Measurements from ENCODE around the gene FER.

Gene FER

DNA sequence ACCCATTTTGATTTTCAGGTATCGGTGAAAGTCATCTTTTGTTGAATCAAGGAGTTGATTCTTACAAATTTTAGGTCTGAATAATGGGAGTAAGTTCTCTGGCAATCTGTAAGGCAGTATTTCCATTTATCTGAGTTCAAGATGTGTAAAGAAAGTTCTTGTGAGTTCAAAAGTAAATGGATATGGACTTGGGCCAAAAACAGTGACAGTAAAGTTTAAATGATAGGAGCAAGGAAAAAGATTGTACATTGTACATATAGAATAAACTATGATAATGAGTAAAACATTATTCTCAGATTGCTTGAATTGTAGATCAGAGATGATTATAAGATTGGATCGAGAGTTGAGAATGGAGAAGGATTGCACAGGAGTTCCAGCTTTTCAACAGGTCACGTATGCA is 332.8 kb downstream of the FER start:
- TF ChIP-seq SPI1 (IDR thresholded peaks at IDR 0.05; ENCODE audit: borderline replicate concordance, low read depth) (no peak), POLR2AphosphoS5 (IDR thresholded peaks at IDR 0.05; ENCODE audit: low read depth) (no peak), CTCF (IDR thresholded peaks at IDR 0.05; ENCODE audit: insufficient read depth, low read length) (no peak)
- Histone ChIP-seq H3K27ac (replicated peaks) (no peak overlapping the region), H3K4me3 (replicated peaks; ENCODE audit: insufficient read depth, low read length) (no peak overlapping the region), H3K27me3 (ENCODE audit: insufficient read depth, poor library complexity, severe bottlenecking) (no peaks in the 10 kb centered on the region)
- DNase-seq (ENCODE audit: low read depth in 1 of 2, low spot score in 1 of 2), result no peak

GRCh38 chr5:109080896-109081295 is 333.2 kb downstream of the FER start:
- DNase-seq (ENCODE audit: low read depth in 1 of 2, low spot score in 1 of 2), result no peak
- no peak for TF ChIP-seq GABPA (IDR thresholded peaks at IDR 0.05; ENCODE audit: low read depth)
- TF ChIP-seq SPI1 (IDR thresholded peaks at IDR 0.05; ENCODE audit: borderline replicate concordance, low read depth), result peak; percentile 45; the same call in 1 of the 2 replicates
- H3K4me3 ChIP-seq (replicated peaks; ENCODE audit: insufficient read depth, low read length), result no peak overlapping the region

DNA sequence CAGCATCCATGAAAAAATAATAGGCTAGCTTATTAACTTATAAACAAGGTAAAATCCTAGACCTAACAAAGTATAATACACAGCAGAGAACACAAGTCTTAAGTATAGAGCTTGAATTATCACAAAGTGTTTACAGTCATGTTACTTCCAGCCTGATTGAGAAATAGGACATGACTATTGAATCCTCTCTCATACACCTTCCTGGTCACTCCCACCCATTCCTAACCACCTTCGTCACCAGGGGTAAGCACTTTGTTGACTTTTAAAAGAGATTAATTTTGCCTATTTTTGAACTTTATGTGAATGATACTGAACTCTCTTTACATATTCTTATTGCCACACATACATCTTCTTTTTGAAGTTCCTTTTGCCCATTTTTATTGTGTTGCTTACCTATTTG is 336.2 kb downstream of the FER start:
- Histone ChIP-seq H3K27me3 (ENCODE audit: insufficient read depth, poor library complexity, severe bottlenecking) (no peaks in the 10 kb centered on the region), H3K27ac (replicated peaks) (no peak overlapping the region), H3K4me3 (replicated peaks; ENCODE audit: insufficient read depth, low read length) (no peak overlapping the region)
- no peak for TF ChIP-seq GABPA (IDR thresholded peaks at IDR 0.05; ENCODE audit: low read depth)
- no peak for TF ChIP-seq SPI1 (IDR thresholded peaks at IDR 0.05; ENCODE audit: borderline replicate concordance, low read depth)
- no peak for TF ChIP-seq CTCF (IDR thresholded peaks at IDR 0.05; ENCODE audit: insufficient read depth, low read length)
- TF ChIP-seq, protein P1, sequence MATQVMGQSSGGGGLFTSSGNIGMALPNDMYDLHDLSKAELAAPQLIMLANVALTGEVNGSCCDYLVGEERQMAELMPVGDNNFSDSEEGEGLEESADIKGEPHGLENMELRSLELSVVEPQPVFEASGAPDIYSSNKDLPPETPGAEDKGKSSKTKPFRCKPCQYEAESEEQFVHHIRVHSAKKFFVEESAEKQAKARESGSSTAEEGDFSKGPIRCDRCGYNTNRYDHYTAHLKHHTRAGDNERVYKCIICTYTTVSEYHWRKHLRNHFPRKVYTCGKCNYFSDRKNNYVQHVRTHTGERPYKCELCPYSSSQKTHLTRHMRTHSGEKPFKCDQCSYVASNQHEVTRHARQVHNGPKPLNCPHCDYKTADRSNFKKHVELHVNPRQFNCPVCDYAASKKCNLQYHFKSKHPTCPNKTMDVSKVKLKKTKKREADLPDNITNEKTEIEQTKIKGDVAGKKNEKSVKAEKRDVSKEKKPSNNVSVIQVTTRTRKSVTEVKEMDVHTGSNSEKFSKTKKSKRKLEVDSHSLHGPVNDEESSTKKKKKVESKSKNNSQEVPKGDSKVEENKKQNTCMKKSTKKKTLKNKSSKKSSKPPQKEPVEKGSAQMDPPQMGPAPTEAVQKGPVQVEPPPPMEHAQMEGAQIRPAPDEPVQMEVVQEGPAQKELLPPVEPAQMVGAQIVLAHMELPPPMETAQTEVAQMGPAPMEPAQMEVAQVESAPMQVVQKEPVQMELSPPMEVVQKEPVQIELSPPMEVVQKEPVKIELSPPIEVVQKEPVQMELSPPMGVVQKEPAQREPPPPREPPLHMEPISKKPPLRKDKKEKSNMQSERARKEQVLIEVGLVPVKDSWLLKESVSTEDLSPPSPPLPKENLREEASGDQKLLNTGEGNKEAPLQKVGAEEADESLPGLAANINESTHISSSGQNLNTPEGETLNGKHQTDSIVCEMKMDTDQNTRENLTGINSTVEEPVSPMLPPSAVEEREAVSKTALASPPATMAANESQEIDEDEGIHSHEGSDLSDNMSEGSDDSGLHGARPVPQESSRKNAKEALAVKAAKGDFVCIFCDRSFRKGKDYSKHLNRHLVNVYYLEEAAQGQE (IDR thresholded peaks at IDR 0.05; ENCODE audit: insufficient replicate concordance, low read depth), result no peak
- TF ChIP-seq POLR2AphosphoS5 (IDR thresholded peaks at IDR 0.05; ENCODE audit: low read depth), result no peak
- no peak for DNase-seq (ENCODE audit: low read depth in 1 of 2, low spot score in 1 of 2)

More at GRCh38 chr5:109080896-109081295, 333.2 kb downstream of the FER start:
- Histone ChIP-seq H3K27me3 (ENCODE audit: insufficient read depth, poor library complexity, severe bottlenecking) (no peaks in the 10 kb centered on the region), H3K27ac (replicated peaks) (no peak overlapping the region)

DNA sequence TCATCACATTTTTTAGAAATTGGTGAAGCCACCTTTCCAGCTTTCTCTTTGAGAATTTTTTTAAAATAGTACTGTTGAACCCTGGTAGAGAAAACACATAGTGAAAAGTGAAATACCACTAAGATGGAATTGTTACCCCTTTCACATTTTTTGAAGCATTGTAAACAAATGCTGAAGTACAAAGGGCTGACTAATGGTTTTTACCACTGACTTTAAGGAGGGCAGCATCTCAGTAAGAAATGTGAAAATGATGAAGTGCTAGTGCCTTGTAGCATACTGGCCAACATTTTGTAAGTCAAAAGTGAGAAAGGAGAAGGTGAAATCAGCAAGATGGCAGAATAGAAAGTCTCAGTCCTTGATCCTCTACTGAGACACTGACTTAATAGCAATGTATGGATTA is 341.5 kb downstream of the FER start:
- TF ChIP-seq, protein P1 (IDR thresholded peaks at IDR 0.05; ENCODE audit: insufficient replicate concordance, low read depth), result no peak
- TF ChIP-seq GABPA (IDR thresholded peaks at IDR 0.05; ENCODE audit: low read depth) (no peak), CTCF (IDR thresholded peaks at IDR 0.05; ENCODE audit: insufficient read depth, low read length) (no peak), SPI1 (IDR thresholded peaks at IDR 0.05; ENCODE audit: borderline replicate concordance, low read depth) (no peak), POLR2AphosphoS5 (IDR thresholded peaks at IDR 0.05; ENCODE audit: low read depth) (no peak)
- H3K4me3 ChIP-seq (replicated peaks; ENCODE audit: insufficient read depth, low read length), result no peak overlapping the region
- H3K27ac ChIP-seq (replicated peaks), result no peak overlapping the region
- no peak for DNase-seq (ENCODE audit: low read depth in 1 of 2, low spot score in 1 of 2)
- no peaks in the 10 kb centered on the region for H3K27me3 ChIP-seq (ENCODE audit: insufficient read depth, poor library complexity, severe bottlenecking)

All from HL-60 (cell line).